ENCODE results near the gene ARID1B.

Gene ARID1B

DNA sequence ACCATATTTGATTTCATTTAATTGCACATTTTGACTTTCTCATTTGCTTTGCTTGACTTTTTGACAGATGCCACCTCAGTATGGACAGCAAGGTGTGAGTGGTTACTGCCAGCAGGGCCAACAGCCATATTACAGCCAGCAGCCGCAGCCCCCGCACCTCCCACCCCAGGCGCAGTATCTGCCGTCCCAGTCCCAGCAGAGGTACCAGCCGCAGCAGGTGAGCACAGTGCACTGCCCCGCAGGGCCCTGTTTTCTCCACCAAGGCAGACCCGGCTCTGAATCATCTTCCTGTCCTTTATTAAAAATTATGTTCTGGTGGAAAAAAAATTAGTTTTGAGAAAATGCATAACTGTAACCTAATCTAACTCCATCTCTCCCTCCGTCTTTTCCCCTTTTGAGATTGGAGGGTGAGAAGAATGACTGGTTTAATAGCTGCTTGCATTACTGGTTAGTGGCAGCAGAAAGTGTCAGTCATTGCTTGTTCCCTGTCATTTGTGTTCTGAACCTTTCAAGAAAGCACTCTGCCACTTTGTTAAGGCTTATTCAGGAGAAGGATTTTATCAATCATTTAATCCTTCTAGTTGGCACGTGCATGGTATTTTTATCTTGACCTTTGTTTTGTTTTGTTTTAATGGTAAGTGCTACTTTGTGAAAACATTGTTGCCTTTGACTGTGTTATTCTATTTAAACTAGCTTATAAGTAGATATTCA is 124.3 kb downstream of the ARID1B start:
- no peak overlapping the region for H3K4me3 ChIP-seq (ENCODE audit: low read depth, low read length)
- TF ChIP-seq, protein P1, sequence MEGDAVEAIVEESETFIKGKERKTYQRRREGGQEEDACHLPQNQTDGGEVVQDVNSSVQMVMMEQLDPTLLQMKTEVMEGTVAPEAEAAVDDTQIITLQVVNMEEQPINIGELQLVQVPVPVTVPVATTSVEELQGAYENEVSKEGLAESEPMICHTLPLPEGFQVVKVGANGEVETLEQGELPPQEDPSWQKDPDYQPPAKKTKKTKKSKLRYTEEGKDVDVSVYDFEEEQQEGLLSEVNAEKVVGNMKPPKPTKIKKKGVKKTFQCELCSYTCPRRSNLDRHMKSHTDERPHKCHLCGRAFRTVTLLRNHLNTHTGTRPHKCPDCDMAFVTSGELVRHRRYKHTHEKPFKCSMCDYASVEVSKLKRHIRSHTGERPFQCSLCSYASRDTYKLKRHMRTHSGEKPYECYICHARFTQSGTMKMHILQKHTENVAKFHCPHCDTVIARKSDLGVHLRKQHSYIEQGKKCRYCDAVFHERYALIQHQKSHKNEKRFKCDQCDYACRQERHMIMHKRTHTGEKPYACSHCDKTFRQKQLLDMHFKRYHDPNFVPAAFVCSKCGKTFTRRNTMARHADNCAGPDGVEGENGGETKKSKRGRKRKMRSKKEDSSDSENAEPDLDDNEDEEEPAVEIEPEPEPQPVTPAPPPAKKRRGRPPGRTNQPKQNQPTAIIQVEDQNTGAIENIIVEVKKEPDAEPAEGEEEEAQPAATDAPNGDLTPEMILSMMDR (conservative IDR thresholded peaks at IDR 0.05; ENCODE audit: low read depth, low read length), result no peak
- no peak for DNase-seq (ENCODE audit: low read depth)

DNA sequence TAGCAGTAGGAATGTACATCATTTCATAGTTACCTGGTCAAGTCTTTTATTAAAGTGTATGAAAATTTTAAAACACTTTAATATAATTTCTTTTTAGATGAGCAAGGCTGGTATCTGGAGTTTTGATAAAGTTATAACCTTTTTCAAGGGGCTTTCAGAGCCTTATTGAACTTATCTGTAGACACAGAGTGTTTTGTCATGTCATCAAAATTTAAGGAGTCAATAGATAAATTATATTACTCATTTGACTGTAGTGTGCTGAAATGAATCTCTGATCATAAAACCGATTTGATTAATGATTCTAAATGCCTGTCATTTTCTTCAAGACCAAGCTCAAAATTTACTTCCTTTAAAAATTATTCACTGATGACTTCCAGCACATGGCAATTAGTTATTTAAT is 125.6 kb downstream of the ARID1B start:
- TF ChIP-seq, protein P1 (conservative IDR thresholded peaks at IDR 0.05; ENCODE audit: low read depth, low read length), result no peak
- H3K4me3 ChIP-seq (ENCODE audit: low read depth, low read length), result no peak overlapping the region
- no peak for DNase-seq (ENCODE audit: low read depth)

DNA sequence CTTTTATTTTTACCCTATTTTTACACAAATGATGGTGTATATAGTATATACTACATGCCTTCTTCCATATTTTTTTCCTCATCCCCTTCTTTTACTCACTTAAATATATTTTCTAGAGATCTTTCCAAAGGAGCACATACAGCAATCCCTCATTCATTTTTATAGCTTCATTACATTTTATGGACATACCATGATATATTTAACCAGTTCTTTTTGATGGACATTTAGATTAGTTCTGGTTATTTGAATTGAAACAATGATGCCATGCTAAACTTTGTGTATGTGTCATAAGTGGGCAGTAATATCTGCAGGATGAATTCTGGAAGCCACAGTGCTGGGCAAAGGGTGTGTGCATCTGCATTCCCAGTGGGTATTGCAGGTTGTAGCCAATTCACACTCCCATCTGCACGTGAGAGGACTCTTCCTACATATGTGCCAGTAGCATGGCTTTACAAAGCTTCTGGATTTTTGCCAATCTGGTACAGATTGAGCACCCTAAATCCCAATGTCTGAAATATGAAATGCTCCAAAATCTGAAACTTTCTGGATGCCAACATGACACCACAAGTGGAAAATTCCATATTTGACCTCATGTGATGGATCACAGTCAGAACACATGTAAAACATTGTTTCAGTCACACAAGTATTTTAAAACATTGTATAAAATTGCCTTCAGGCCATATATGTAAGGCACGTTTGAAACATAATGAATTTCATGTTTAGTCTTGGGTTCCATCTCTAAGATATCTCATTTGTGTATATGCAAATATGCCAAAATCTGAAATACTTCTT is 127.2 kb downstream of the ARID1B start:
- H3K4me3 ChIP-seq (ENCODE audit: low read depth, low read length), result no peak overlapping the region
- DNase-seq (ENCODE audit: low read depth), result no peak
- TF ChIP-seq, protein P1 (conservative IDR thresholded peaks at IDR 0.05; ENCODE audit: low read depth, low read length), result no peak

DNA sequence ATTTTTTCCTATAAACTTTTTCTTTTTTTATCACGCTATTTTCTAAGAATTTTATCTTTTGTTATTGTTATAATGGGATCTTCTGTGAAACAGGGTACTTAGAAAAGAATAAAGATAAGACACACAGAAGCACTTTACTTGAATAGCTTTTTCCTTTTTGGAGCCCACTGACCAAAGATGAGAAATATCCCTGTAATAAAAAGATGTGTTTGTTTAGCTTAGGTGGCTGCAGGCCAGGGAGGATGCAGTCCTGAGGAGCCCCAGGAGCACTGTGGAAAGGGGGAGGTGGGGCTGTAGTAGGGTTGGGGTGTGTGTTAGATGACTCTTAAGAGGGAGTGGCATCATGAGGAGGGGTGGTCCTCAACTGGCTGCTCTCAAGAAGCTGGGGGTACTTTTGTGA is 128.6 kb downstream of the ARID1B start:
- TF ChIP-seq, protein P1 (conservative IDR thresholded peaks at IDR 0.05; ENCODE audit: low read depth, low read length), result no peak
- H3K4me3 ChIP-seq (ENCODE audit: low read depth, low read length), result no peak overlapping the region
- no peak for DNase-seq (ENCODE audit: low read depth)

DNA sequence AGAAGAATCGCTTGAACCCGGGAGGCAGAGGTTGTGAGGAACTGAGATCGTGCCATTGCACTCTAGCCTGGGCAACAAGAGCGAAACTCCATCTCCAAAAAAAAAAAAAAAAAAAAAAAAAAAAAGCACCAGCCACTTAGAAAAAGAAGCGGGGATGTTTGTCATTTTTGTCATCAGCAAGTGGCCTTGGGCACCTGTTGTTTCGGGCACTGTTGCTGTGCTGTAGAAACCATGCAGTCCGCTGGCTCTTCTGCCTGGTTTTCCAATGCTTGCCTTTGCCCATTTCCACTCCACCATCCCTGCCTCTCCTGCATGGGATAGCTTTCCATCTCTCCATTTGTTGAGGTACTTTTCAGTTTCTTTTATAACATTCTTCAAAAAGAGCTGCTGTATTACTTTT is 129.3 kb downstream of the ARID1B start:
- TF ChIP-seq, protein P1 (conservative IDR thresholded peaks at IDR 0.05; ENCODE audit: low read depth, low read length), result no peak
- no peak for DNase-seq (ENCODE audit: low read depth)
- H3K4me3 ChIP-seq (ENCODE audit: low read depth, low read length), result no peak overlapping the region

DNA sequence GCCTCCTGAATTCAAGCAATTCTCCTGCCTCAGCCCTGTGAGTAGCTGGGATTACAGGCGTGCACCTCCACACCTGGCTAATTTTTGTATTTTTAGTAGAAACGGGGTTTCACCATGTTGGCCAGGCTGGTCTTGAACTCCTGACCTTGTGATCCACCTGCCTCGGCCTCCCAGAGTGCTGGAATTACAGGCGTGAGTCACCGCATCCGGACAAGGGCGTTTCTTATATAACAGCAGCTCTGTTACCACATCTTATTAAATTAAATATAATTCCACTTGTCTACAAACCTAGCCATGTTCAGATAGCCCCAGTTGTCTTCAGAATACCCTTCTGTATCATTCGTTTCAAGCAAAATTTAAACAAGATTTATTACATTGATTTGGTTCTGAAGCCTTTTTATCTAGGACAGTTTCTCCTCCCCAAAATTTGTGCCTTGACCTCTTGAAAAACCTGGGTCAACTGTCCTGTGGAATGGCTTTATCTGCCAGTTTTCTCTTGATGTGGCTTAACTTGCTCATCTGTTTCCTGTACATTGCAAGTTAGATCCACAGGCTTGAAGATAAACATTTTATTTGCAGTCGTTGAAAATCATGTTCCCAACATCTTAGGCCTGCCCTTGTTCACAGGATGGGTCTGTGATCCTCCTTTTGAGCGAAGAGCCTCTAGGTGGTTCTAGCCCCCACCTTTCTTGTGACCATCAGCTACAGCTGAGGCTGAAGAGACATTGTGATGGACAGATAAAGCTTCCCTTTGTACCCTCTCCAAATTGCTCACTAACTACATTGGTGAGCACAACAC is 132.2 kb downstream of the ARID1B start:
- H3K4me3 ChIP-seq (ENCODE audit: low read depth, low read length), result no peak overlapping the region
- TF ChIP-seq, protein P1 (conservative IDR thresholded peaks at IDR 0.05; ENCODE audit: low read depth, low read length), result no peak
- no peak for DNase-seq (ENCODE audit: low read depth)

Data from choroid plexus epithelial cell (primary cell).